Activated CD8-positive, alpha-beta T cell treated with anti-CD3 and anti-CD28 coated beads for 36 hours (primary cell): ENCODE measurements around the gene OLFM1. TPM values are rescaled to one million over a fixed set of nuclear protein-coding genes. Genes with fewer than 3 reads are reported as not detected.

Source experiments
- ATAC-seq: fragments of 200-7000 bp; cut with Tn5 transposase; one replicate; pipeline ENCODE4 v1.10.0; 2021; ENCODE audit warnings: mild to moderate bottlenecking, moderate library complexity
- CTCF ChIA-PET: fragments of 350-600 bp; sonication (Branson Sonifier 250); formaldehyde crosslinking; loops from one replicate; lab custom pipeline; 2021; ENCODE audit warnings: antibody characterized with exemption; lab: Charles Lee
- POLR2A ChIA-PET: fragments of 350-600 bp; sonication (Branson Sonifier 250); formaldehyde crosslinking; loops from one replicate; lab custom pipeline; 2021; ENCODE audit warnings: antibody characterized with exemption; lab: Charles Lee
- DNase-seq: peaks from one replicate; pipeline ENCODE4 v3.0.0-alpha.2; 2020
- H3K27ac Mint-ChIP-seq: one replicate; pipeline ENCODE4 v1.8.0; 2021; ENCODE audit warnings: mild to moderate bottlenecking, mixed read lengths
- H3K27me3 Mint-ChIP-seq: one replicate; pipeline ENCODE4 v1.8.0; 2021; ENCODE audit warnings: mixed read lengths
- H3K36me3 Mint-ChIP-seq: one replicate; pipeline ENCODE4 v1.8.0; 2021; ENCODE audit warnings: low read depth, mixed read lengths
- H3K4me1 Mint-ChIP-seq: one replicate; pipeline ENCODE4 v1.8.0; 2021; ENCODE audit warnings: low read depth, mixed read lengths
- H3K4me3 Mint-ChIP-seq: one replicate; pipeline ENCODE4 v1.8.0; 2021; ENCODE audit warnings: mild to moderate bottlenecking, moderate library complexity, mixed read lengths
- H3K9me3 Mint-ChIP-seq: one replicate; pipeline ENCODE4 v1.8.0; 2021; ENCODE audit warnings: mixed read lengths
- CTCF ChIP-seq: fragments of 200-600 bp; IDR thresholded peaks from one replicate; pipeline ENCODE4 v1.8.0; 2022; ENCODE audit warnings: antibody characterized with exemption, mild to moderate bottlenecking
- intact Hi-C: fragments of 100-400 bp; cut with micrococcal nuclease; formaldehyde crosslinking; loops from one replicate; pipeline ENCODE4 v1.10.0; 2022
- total RNA-seq, 2 experiments: library from RNA; stranded (reverse); gene quantifications; one replicate each; pipeline ENCODE4 v1.2.3, GENCODE V29; 2021

The OLFM1 gene
- total RNA-seq, 2 experiments from 2014 or later, result not detected

GRCh38 chr9:135083831-135084230, 3.6 kb upstream of the OLFM1 start:
- POLR2A ChIA-PET, result interaction anchor here (1.0 kb wide), 1 partner anchor 14 kb away, joined by 3 read pairs; no protein-coding TSS in a partner anchor
- no peak for TF ChIP-seq CTCF
- intact Hi-C loops, result loop anchor here (10.0 kb wide), 1 partner anchor 331 kb away; no protein-coding TSS in a partner anchor

GRCh38 chr9:135084262-135084661, 3.2 kb upstream of the OLFM1 start:
- no peaks in the 10 kb centered on the region for H3K9me3 Mint-ChIP-seq
- H3K4me3 Mint-ChIP-seq, result no peak overlapping the region
- H3K4me1 Mint-ChIP-seq, result peaks cover 3% of the 10 kb centered on the region
- H3K36me3 Mint-ChIP-seq, result no peaks in the 10 kb centered on the region
- intact Hi-C loops, result loop anchor here (10.0 kb wide), 1 partner anchor 331 kb away; no protein-coding TSS in a partner anchor
- ATAC-seq (no peak), DNase-seq (no peak)
- H3K27ac Mint-ChIP-seq, result no peak overlapping the region
- ChIA-PET CTCF (no interaction called here), POLR2A (interaction anchor here (1.0 kb wide), 1 partner anchor 14 kb away, joined by 3 read pairs; no protein-coding TSS in a partner anchor)
- peaks cover 30% of the 10 kb centered on the region for H3K27me3 Mint-ChIP-seq
- no peak for TF ChIP-seq CTCF

More at GRCh38 chr9:135083831-135084230, 3.6 kb upstream of the OLFM1 start:
- ATAC-seq (no peak), DNase-seq (no peak)
- CTCF ChIA-PET, result no interaction called here
- Mint-ChIP-seq H3K27me3 (peaks cover 27% of the 10 kb centered on the region), H3K9me3 (no peaks in the 10 kb centered on the region), H3K4me1 (peaks cover 3% of the 10 kb centered on the region), H3K27ac (no peak overlapping the region), H3K36me3 (no peaks in the 10 kb centered on the region), H3K4me3 (no peak overlapping the region)

GRCh38 chr9:135084881-135085760, 2.3 kb upstream of the OLFM1 start:
- ATAC-seq (no peak), DNase-seq (no peak)
- H3K27ac Mint-ChIP-seq, result no peak overlapping the region
- no peaks in the 10 kb centered on the region for H3K36me3 Mint-ChIP-seq
- H3K27me3 Mint-ChIP-seq, result peaks cover 38% of the 10 kb centered on the region
- no peak for TF ChIP-seq CTCF
- ChIA-PET CTCF (interaction anchor here (1.9 to 2.2 kb wide), 2 partner anchors 326 to 328 kb away, joined by 5 to 8 read pairs; no protein-coding TSS in a partner anchor), POLR2A (no interaction called here)
- H3K9me3 Mint-ChIP-seq, result no peaks in the 10 kb centered on the region
- intact Hi-C loops, result loop anchor here (5.0 to 10.0 kb wide), 2 partner anchors 257 to 330 kb away; no protein-coding TSS in a partner anchor
- H3K4me1 Mint-ChIP-seq, result peaks cover 3% of the 10 kb centered on the region
- H3K4me3 Mint-ChIP-seq, result no peak overlapping the region

GRCh38 chr9:135085830-135086546, 1.5 kb upstream of the OLFM1 start:
- intact Hi-C loops, result loop anchor here (5.0 to 10.0 kb wide), 2 partner anchors 256 to 329 kb away; no protein-coding TSS in a partner anchor
- TF ChIP-seq CTCF, result peak; percentile 80

More at GRCh38 chr9:135085830-135086546, 1.5 kb upstream of the OLFM1 start:
- POLR2A ChIA-PET, result no interaction called here
- DNase-seq (peak; percentile 73), ATAC-seq (peak; percentile 64)
- Mint-ChIP-seq H3K27me3 (peaks cover 42% of the 10 kb centered on the region), H3K36me3 (no peaks in the 10 kb centered on the region), H3K27ac (no peak overlapping the region), H3K4me3 (no peak overlapping the region), H3K4me1 (peaks cover 3% of the 10 kb centered on the region), H3K9me3 (no peaks in the 10 kb centered on the region)
- CTCF ChIA-PET, result interaction anchor here (0.7 to 2.2 kb wide), 5 partner anchors 204 to 329 kb away, joined by 3 to 8 read pairs (median 4); no protein-coding TSS in a partner anchor
